DND-41 (cell line): Measurements from ENCODE around the gene CCRL2.

Experiments used
- CTCF ChIP-seq: IDR thresholded peaks from 2 replicates; pipeline ENCODE4 v1.5.1; 2012; ENCODE audit warnings: borderline replicate concordance, low read length, moderate library complexity, mild to moderate bottlenecking; ENCODE audit not compliant: poor library complexity, severe bottlenecking; ENCODE audit errors: extremely low read depth
- EZH2 ChIP-seq: IDR thresholded peaks from 3 replicates; pipeline ENCODE4 v1.6.1; 2012; ENCODE audit warnings: borderline replicate concordance, low read depth, mild to moderate bottlenecking, moderate library complexity, low read length, inconsistent platforms; ENCODE audit not compliant: severe bottlenecking

GRCh38 chr3:46438831-46439230 is 31.8 kb downstream of the CCRL2 start:
- no peak for TF ChIP-seq CTCF
- no peak for TF ChIP-seq EZH2
